ENCODE data around the gene SLC29A3. TPM values are rescaled to one million over a fixed set of nuclear protein-coding genes. Genes with fewer than 3 reads are reported as not detected.

SLC29A3 gene
- total RNA-seq, 1 donor, result 2.2 TPM

DNA sequence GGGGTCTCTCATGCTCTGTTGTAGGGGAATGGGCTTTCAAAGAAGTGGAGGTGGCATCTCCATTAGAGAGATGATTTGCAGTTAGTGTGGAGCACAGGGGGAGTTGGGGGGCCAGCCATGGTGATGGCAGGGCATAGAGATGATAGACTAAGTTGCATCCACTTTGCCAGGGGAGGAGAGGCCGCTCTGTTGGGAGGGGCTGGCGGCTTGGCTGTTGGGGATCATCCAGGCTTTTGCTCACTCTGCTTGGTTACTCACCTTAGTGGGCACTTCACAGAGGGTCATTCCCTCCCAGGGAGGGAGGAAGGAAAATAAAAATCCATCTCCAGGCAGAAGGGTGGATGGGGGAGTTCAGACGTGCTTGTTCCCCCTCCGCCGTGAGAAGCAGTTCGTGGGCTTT is 46.3 kb downstream of the SLC29A3 start:
- DNase-seq (ENCODE audit: low read depth), result no peak
- TF ChIP-seq, protein P1, sequence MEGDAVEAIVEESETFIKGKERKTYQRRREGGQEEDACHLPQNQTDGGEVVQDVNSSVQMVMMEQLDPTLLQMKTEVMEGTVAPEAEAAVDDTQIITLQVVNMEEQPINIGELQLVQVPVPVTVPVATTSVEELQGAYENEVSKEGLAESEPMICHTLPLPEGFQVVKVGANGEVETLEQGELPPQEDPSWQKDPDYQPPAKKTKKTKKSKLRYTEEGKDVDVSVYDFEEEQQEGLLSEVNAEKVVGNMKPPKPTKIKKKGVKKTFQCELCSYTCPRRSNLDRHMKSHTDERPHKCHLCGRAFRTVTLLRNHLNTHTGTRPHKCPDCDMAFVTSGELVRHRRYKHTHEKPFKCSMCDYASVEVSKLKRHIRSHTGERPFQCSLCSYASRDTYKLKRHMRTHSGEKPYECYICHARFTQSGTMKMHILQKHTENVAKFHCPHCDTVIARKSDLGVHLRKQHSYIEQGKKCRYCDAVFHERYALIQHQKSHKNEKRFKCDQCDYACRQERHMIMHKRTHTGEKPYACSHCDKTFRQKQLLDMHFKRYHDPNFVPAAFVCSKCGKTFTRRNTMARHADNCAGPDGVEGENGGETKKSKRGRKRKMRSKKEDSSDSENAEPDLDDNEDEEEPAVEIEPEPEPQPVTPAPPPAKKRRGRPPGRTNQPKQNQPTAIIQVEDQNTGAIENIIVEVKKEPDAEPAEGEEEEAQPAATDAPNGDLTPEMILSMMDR (IDR thresholded peaks at IDR 0.05; ENCODE audit: insufficient read depth, low read depth, low read length), result no peak
- H3K4me3 ChIP-seq (ENCODE audit: low read depth, low read length), result no peak overlapping the region

DNA sequence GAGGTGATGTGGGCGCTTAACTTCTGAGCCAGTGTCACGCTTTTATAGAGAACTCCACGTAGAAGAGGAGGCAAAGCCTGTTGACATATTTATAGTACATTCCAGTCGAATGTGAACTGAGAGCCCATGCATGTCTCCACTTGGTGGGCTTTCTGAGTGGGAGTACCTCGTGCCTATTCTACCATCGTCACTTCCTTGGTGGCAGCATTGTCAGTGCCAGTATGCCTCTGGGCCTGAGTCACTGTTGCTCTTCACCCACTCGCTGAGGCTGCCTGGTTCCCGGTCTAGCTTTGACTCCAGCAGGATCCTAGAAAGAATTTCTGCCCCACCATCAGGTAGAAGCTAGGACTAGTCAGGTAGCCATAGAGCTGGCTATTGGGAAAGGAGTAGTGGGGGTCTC is 47.6 kb downstream of the SLC29A3 start:
- no peak for DNase-seq (ENCODE audit: low read depth)
- TF ChIP-seq, protein P1 (IDR thresholded peaks at IDR 0.05; ENCODE audit: insufficient read depth, low read depth, low read length), result no peak

GRCh38 chr10:71367271-71367670 is 48.2 kb downstream of the SLC29A3 start:
- TF ChIP-seq, protein P1 (IDR thresholded peaks at IDR 0.05; ENCODE audit: insufficient read depth, low read depth, low read length), result no peak
- no peak for DNase-seq (ENCODE audit: low read depth)
- H3K4me3 ChIP-seq (ENCODE audit: low read depth, low read length), result no peak overlapping the region

More for the DNA sequence above, 47.6 kb downstream of the SLC29A3 start:
- H3K4me3 ChIP-seq (ENCODE audit: low read depth, low read length), result no peak overlapping the region

DNA sequence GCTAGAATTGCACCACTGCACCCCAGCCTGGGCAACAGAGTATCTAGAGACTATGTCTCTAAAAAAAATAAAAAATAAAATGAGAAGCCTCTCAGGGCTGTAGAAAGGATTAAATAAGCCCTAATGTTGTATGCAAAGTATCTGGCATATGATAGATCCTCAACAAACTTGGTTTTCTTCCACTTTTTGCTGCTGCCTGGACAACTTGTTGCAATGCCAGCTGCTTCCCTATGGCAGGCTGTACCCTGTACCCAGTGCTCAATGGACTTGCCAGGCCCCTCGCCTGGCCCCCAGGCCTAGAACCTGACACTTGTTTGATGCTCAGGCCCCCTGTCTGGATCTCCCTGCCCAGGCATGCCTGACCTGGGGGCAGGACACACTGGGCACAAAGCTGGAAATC is 49.1 kb downstream of the SLC29A3 start:
- no peak overlapping the region for H3K4me3 ChIP-seq (ENCODE audit: low read depth, low read length)
- TF ChIP-seq, protein P1 (IDR thresholded peaks at IDR 0.05; ENCODE audit: insufficient read depth, low read depth, low read length), result no peak
- no peak for DNase-seq (ENCODE audit: low read depth)

DNA sequence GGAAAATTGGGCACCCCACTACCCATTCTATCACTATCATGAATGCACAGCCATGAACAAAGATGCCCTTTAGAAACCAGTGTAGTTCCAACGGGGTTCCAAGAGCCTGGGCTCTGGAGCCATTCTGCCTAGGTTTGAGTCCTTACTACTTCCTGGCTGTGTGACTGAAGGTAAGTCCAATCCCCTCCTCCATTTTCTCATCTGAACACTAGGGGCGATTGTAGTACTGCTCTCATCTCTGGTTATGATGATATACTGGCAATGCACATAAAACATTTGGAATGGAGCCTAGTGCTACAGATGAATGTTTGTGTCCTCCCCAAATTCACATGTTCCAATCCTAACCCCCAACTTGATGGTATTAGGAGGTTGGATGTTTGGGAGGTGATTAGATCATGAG is 49.6 kb downstream of the SLC29A3 start:
- DNase-seq (ENCODE audit: low read depth), result no peak
- no peak overlapping the region for H3K4me3 ChIP-seq (ENCODE audit: low read depth, low read length)
- TF ChIP-seq, protein P1 (IDR thresholded peaks at IDR 0.05; ENCODE audit: insufficient read depth, low read depth, low read length), result no peak

DNA sequence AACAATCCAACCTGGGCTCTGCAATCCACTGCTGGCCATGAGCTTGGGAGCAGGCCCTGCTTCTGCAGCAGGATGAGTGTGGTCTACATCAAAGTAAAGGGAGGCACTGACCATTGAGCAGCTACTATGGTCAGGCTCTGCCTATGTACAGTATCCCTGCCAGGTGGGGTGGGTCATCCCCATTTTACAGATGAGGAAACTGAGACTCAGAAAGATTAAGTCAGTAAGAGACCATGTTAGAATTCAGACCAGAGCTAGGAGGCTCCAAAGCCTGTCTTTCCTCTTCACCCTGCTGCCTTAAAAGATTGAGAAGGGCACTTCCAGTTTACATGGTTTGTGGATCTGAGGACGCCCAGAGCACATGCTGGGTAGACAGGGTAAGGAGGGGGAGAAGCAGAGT is 50.5 kb downstream of the SLC29A3 start:
- H3K4me3 ChIP-seq (ENCODE audit: low read depth, low read length), result no peak overlapping the region
- TF ChIP-seq, protein P1 (IDR thresholded peaks at IDR 0.05; ENCODE audit: insufficient read depth, low read depth, low read length), result no peak
- DNase-seq (ENCODE audit: low read depth), result no peak

- no peak for DNase-seq (ENCODE audit: low read depth)
- TF ChIP-seq, protein P1 (IDR thresholded peaks at IDR 0.05; ENCODE audit: insufficient read depth, low read depth, low read length), result no peak
- no peak overlapping the region for H3K4me3 ChIP-seq (ENCODE audit: low read depth, low read length)
Observed at GRCh38 chr10:71370031-71370430, 51.0 kb downstream of the SLC29A3 start.

Measured in fibroblast of villous mesenchyme (primary cell).